CD4-positive, alpha-beta T cell treated with Interleukin-15 for 4 hours (primary cell): ENCODE measurements around the gene ERVK3-1.
"Not testable (repeated sequence)": the region's sequence is repeated elsewhere in the genome, so short reads cannot be mapped to it uniquely, and the experiment has no call there.

ENCODE experiments used
- DNase-seq: peaks from one replicate; pipeline ENCODE4 v3.0.0-alpha.2; 2020; ENCODE audit warnings: low spot score

ERVK3-1 gene

GRCh38 chr19:58305065-58305931 is at the start of gene ERVK3-1:
Gene ERVK3-1 (plus strand): TSS chr19:58305377. CDS start chr19:58312169, 6,792 bp downstream.
- DNase-seq: peak; percentile 95

GRCh38 chr19:58258259-58258658 is 46.9 kb upstream of the ERVK3-1 start:
- not testable (repeated sequence) for DNase-seq

- DNase-seq: no peak
Measured at GRCh38 chr19:58261600-58261967, 43.6 kb upstream of the ERVK3-1 start.

GRCh38 chr19:58261968-58262921 is 42.9 kb upstream of the ERVK3-1 start:
- DNase-seq: no peak

GRCh38 chr19:58262922-58263296 is 42.3 kb upstream of the ERVK3-1 start:
- no peak for DNase-seq

- no peak for DNase-seq
Measured at GRCh38 chr19:58265100-58265499, 40.1 kb upstream of the ERVK3-1 start.

- no peak for DNase-seq
Measured at GRCh38 chr19:58268344-58268743, 36.8 kb upstream of the ERVK3-1 start.

GRCh38 chr19:58274771-58275201 is 30.4 kb upstream of the ERVK3-1 start:
- no peak for DNase-seq

GRCh38 chr19:58275564-58275963 is 29.6 kb upstream of the ERVK3-1 start:
- DNase-seq: no peak

GRCh38 chr19:58277197-58277596 is 28.0 kb upstream of the ERVK3-1 start:
- no peak for DNase-seq

- no peak for DNase-seq
Measured at GRCh38 chr19:58277748-58278540, 27.2 kb upstream of the ERVK3-1 start.

- DNase-seq: peak; percentile 99
Measured at GRCh38 chr19:58278541-58279041, 26.6 kb upstream of the ERVK3-1 start, which contains the start of gene ZNF8. Gene ZNF8 (plus strand): TSS chr19:58278955. CDS start chr19:58279082, 127 bp downstream.

GRCh38 chr19:58279042-58279924 is 25.9 kb upstream of the ERVK3-1 start:
- DNase-seq: peak; percentile 11

- no peak for DNase-seq
Measured at GRCh38 chr19:58279925-58280316, 25.3 kb upstream of the ERVK3-1 start.

GRCh38 chr19:58284199-58284598 is 21.0 kb upstream of the ERVK3-1 start:
- DNase-seq: no peak

GRCh38 chr19:58291943-58292342 is 13.2 kb upstream of the ERVK3-1 start:
- no peak for DNase-seq

- no peak for DNase-seq
Measured at GRCh38 chr19:58294743-58295374, 10.3 kb upstream of the ERVK3-1 start.

GRCh38 chr19:58296104-58296503 is 9.1 kb upstream of the ERVK3-1 start:
- no peak for DNase-seq

- DNase-seq: no peak
Measured at GRCh38 chr19:58300620-58301019, 4.6 kb upstream of the ERVK3-1 start.

GRCh38 chr19:58304255-58304654 is 922 bp upstream of the ERVK3-1 start:
- no peak for DNase-seq
